Measurements from ENCODE around the gene ZNRF3.

DNA sequence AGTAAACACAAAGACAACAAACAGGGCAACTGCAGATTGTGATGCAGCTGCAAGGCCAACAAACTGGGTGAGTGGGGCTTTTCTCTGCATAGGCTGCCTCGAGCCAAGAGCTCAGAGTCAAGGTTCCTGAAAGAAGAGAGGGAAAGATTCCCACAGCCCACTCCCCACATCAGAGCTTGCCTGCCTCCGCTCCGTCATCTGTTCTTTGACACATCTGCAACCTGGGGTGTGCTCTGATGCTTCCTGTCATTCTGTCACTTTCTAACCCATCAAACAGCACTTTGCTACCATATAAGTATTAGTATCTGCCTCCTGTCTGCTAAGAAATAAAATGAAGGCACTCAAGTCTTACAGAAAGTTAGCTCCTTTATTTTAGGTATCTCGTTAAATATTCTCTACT lies 131.4 kb downstream of the ZNRF3 start:
- TF ChIP-seq EZH2 (IDR thresholded peaks at IDR 0.05; ENCODE audit: insufficient read depth, low read length) = no peak
- TF ChIP-seq, protein P1, sequence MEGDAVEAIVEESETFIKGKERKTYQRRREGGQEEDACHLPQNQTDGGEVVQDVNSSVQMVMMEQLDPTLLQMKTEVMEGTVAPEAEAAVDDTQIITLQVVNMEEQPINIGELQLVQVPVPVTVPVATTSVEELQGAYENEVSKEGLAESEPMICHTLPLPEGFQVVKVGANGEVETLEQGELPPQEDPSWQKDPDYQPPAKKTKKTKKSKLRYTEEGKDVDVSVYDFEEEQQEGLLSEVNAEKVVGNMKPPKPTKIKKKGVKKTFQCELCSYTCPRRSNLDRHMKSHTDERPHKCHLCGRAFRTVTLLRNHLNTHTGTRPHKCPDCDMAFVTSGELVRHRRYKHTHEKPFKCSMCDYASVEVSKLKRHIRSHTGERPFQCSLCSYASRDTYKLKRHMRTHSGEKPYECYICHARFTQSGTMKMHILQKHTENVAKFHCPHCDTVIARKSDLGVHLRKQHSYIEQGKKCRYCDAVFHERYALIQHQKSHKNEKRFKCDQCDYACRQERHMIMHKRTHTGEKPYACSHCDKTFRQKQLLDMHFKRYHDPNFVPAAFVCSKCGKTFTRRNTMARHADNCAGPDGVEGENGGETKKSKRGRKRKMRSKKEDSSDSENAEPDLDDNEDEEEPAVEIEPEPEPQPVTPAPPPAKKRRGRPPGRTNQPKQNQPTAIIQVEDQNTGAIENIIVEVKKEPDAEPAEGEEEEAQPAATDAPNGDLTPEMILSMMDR (IDR thresholded peaks at IDR 0.05; ENCODE audit: insufficient read depth, low read depth, low read length) = no peak
